GM21576 (cell line): ENCODE results near the gene P2RX3.
"Not testable (repeated sequence)": the region's sequence is repeated elsewhere in the genome, so short reads cannot be mapped to it uniquely, and the experiment has no call there.

Experiments used
- ATAC-seq: cut with Tn5 transposase; IDR thresholded peaks from one replicate; pipeline ENCODE4 v1.9.1; 2021; ENCODE audit warnings: mild to moderate bottlenecking, moderate library complexity; ENCODE audit not compliant: unreplicated experiment

Gene P2RX3

GRCh38 chr11:57348052-57348451 lies 9.9 kb downstream of the P2RX3 start:
- no peak for ATAC-seq

- ATAC-seq = no peak
Measured at GRCh38 chr11:57348636-57349313, 10.6 kb downstream of the P2RX3 start.

- no peak for ATAC-seq
Measured at GRCh38 chr11:57349491-57350274, 11.5 kb downstream of the P2RX3 start.

- ATAC-seq = no peak
Measured at GRCh38 chr11:57353036-57353435, 14.9 kb downstream of the P2RX3 start.

- no peak for ATAC-seq
Measured at GRCh38 chr11:57353446-57353845, 15.3 kb downstream of the P2RX3 start.

- ATAC-seq = no peak
Measured at GRCh38 chr11:57353852-57354251, 15.7 kb downstream of the P2RX3 start.

- ATAC-seq = no peak
Measured at GRCh38 chr11:57354699-57355098, 16.5 kb downstream of the P2RX3 start.

GRCh38 chr11:57356268-57356667 lies 18.1 kb downstream of the P2RX3 start:
- ATAC-seq = no peak

- ATAC-seq = no peak
Measured at GRCh38 chr11:57357310-57357709, 19.2 kb downstream of the P2RX3 start.

- ATAC-seq = no peak
Measured at GRCh38 chr11:57357856-57358255, 19.7 kb downstream of the P2RX3 start.

- ATAC-seq = no peak
Measured at GRCh38 chr11:57358543-57358961, 20.4 kb downstream of the P2RX3 start.

- no peak for ATAC-seq
Measured at GRCh38 chr11:57358991-57359390, 20.8 kb downstream of the P2RX3 start.

- ATAC-seq = no peak
Measured at GRCh38 chr11:57359396-57359795, 21.2 kb downstream of the P2RX3 start.

- no peak for ATAC-seq
Measured at GRCh38 chr11:57359896-57360690, 21.9 kb downstream of the P2RX3 start.

GRCh38 chr11:57360991-57361390 lies 22.8 kb downstream of the P2RX3 start:
- no peak for ATAC-seq

- ATAC-seq = not testable (repeated sequence)
Measured at GRCh38 chr11:57361420-57361819, 23.3 kb downstream of the P2RX3 start.

GRCh38 chr11:57361926-57362325 lies 23.8 kb downstream of the P2RX3 start:
- ATAC-seq = no peak

- no peak for ATAC-seq
Measured at GRCh38 chr11:57363131-57364080, 25.3 kb downstream of the P2RX3 start.

- ATAC-seq = no peak
Measured at GRCh38 chr11:57364851-57365660, 26.9 kb downstream of the P2RX3 start.
